Endothelial cell of hepatic sinusoid (primary cell): ENCODE results near the gene GPI.

Experiments used
- in situ Hi-C: cut with HindIII; loops from 2 replicates; pipeline ENCODE4 v1.10.0; 2017; ENCODE audit warnings: low sequenced_read_pairs

GPI gene

DNA sequence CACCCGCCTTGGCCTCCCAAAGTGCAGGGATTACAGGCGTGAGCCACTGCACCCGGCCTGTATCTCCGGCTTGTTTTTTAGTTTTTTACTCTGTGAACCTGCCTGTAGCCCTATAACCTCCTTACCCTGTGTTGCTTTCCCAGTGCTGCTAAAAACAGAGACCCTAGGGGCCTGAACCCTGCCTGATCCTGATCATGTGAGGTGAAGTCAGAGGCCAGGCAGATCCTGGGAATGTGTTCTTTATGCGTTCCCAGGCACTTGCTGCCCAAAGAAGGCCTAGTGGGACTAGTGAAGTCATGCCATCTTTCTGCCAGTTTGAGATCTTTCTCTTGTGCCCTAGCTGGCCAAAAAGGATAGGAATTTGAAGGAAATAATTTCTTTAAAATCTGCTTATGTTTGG is 67.8 kb downstream of the GPI start:
- in situ Hi-C loops: no loop called here

DNA sequence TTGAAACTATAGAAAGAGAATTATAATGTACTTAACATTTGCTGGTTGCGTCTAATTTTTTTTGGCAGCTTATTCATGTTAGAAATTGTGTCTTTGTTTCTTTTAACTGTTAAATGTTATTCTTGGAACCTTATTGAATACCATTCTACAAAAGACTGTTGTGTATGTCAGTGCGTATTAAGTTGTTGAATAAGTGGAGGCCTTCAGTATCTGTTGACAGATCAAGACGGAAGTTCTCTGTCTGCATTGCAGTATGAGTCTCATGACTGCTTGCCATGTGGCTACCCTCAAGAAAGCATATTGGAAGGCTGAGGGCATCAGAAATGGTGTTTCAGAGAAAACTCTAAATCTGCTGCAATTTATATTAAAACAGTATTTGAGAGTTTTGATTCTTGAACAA is 71.7 kb downstream of the GPI start:
- in situ Hi-C loops: no loop called here

DNA sequence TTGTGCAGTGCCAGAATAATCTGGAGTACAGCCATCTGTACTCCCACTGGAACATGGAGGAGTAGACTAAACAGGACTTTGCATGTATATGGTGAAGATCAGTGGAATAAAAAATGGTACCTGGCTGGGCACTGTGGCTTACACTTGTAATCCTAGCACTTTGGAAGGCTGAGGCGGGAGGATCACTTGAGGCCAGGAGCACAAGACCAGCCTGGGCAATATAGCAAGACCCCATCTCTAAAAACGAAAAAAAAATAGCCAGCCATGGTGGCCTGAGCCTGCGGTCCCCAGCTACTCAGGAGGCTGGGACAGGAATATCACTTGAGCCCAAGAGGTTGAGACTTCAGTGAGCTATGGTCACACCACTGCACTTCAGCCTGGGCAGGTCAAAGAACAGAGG is 83.2 kb downstream of the GPI start:
- in situ Hi-C loops: loop anchor here (5.0 kb wide), 1 partner anchor 64 kb away; no protein-coding TSS in a partner anchor
